ENCODE measurements around the gene SEC24B. TPM values are rescaled to one million over a fixed set of nuclear protein-coding genes. Genes with fewer than 3 reads are reported as not detected.
A peak's percentile ranks its signal among the peaks of the same experiment; 100 is the strongest.

Gene SEC24B
- total RNA-seq, 4 donors from 2014 or later: 20.4 to 38.5 (median 29.1) TPM

- Histone ChIP-seq H3K4me3 (no peak overlapping the region), H3K4me1 (no peaks in the 10 kb centered on the region), H3K9me3 (no peaks in the 10 kb centered on the region), H3K36me3 (no peaks in the 10 kb centered on the region), H3K27ac (no peak overlapping the region), H3K27me3 (no peaks in the 10 kb centered on the region)
- TF ChIP-seq, protein P1, sequence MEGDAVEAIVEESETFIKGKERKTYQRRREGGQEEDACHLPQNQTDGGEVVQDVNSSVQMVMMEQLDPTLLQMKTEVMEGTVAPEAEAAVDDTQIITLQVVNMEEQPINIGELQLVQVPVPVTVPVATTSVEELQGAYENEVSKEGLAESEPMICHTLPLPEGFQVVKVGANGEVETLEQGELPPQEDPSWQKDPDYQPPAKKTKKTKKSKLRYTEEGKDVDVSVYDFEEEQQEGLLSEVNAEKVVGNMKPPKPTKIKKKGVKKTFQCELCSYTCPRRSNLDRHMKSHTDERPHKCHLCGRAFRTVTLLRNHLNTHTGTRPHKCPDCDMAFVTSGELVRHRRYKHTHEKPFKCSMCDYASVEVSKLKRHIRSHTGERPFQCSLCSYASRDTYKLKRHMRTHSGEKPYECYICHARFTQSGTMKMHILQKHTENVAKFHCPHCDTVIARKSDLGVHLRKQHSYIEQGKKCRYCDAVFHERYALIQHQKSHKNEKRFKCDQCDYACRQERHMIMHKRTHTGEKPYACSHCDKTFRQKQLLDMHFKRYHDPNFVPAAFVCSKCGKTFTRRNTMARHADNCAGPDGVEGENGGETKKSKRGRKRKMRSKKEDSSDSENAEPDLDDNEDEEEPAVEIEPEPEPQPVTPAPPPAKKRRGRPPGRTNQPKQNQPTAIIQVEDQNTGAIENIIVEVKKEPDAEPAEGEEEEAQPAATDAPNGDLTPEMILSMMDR (IDR thresholded peaks at IDR 0.05): no peak
- TF ChIP-seq POLR2A (IDR thresholded peaks at IDR 0.05): no peak
- no peak for DNase-seq
- intact Hi-C loops (cut with DNase I): no loop called here
Measured at GRCh38 chr4:109390115-109390768, 43.4 kb upstream of the SEC24B start.

GRCh38 chr4:109395694-109396093, 37.9 kb upstream of the SEC24B start:
- Histone ChIP-seq H3K36me3 (no peaks in the 10 kb centered on the region), H3K27me3 (peaks cover 0 to 4% (median 0%) of the 10 kb centered on the region in 4 donors), H3K27ac (no peak overlapping the region), H3K4me1 (no peaks in the 10 kb centered on the region), H3K4me3 (no peak overlapping the region), H3K9me3 (no peaks in the 10 kb centered on the region)
- TF ChIP-seq, protein P1 (IDR thresholded peaks at IDR 0.05): no peak
- no peak for TF ChIP-seq POLR2A (IDR thresholded peaks at IDR 0.05)
- WGBS, 2 donors: 83% methylated on average over 9 to 10 of the region's 10 CpGs
- DNase-seq: no peak
- intact Hi-C loops (cut with DNase I): no loop called here

DNA sequence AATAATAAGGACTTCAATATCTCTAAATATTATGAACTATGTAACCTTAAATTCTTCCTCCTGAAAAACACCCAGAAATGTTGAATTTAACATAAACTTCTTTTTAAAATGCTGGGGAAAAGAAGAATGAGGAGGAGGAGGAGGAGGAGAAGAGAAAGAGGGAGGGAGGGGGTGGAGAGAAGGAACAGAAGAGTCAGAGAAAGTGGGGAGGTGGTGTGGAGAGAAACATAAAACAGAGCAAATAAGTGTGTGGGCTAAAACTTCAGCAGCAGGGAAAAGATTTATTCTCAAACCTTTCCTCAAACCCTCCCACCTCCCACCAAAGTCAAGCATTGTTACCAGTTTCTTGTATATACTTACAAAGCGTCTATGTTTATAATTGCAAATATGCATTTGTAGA, 34.7 kb upstream of the SEC24B start:
- H3K9me3 ChIP-seq: no peaks in the 10 kb centered on the region
- TF ChIP-seq, protein P1 (IDR thresholded peaks at IDR 0.05): no peak
- no peak for TF ChIP-seq POLR2A (IDR thresholded peaks at IDR 0.05)
- no peaks in the 10 kb centered on the region for H3K36me3 ChIP-seq
- H3K4me3 ChIP-seq: no peak overlapping the region
- no peak overlapping the region for H3K27ac ChIP-seq
- no peaks in the 10 kb centered on the region for H3K4me1 ChIP-seq
- WGBS, 2 donors: 92 to 96% methylated on average over 1 of the region's 1 CpG
- intact Hi-C loops (cut with DNase I): no loop called here
- H3K27me3 ChIP-seq: peaks cover 0 to 4% (median 0%) of the 10 kb centered on the region in 4 donors
- no peak for DNase-seq

DNA sequence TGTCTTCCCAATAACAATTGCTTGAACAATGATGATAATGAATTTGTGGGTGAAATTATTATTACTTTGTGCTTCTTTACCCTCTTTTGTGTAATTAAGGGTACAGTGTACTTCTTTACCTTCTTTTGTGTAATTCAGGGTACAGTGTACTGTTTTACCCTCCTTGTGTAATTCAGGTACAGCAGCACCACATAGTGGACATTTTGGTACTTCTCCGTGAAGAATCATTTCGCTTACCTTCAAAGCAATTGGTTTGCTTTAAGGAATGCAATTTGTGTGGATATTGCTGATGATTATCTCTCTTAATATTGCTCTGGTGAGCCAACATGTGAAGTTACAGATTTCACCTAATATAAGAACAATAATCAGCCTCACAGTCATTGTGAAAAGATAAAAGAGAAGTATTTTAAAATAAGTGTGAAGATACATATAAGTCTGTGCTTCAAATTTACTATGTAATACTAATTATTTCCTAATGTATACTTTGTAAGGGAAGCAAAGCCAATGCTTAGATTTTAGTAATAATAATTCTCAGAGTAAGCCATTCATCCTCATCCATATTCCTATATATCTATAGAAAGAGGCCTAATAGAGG, 27.2 kb upstream of the SEC24B start:
- no peaks in the 10 kb centered on the region for H3K4me1 ChIP-seq
- H3K27ac ChIP-seq: no peak overlapping the region
- no peak overlapping the region for H3K4me3 ChIP-seq
- no peaks in the 10 kb centered on the region for H3K9me3 ChIP-seq
- no peak for DNase-seq
- no peaks in the 10 kb centered on the region for H3K27me3 ChIP-seq
- intact Hi-C loops (cut with DNase I): loop anchor here (10.0 kb wide), 1 partner anchor 572 kb away; no protein-coding TSS in a partner anchor
- WGBS, 2 donors: 7 to 9% methylated on average over 2 of the region's 2 CpGs
- H3K36me3 ChIP-seq: no peaks in the 10 kb centered on the region
- TF ChIP-seq, protein P1 (IDR thresholded peaks at IDR 0.05): peak in 5 of 6 experiments; percentile 22 to 73 (median 54)
- no peak for TF ChIP-seq POLR2A (IDR thresholded peaks at IDR 0.05)

- Histone ChIP-seq H3K36me3 (no peaks in the 10 kb centered on the region), H3K27ac (no peak overlapping the region), H3K9me3 (no peaks in the 10 kb centered on the region), H3K4me3 (no peak overlapping the region), H3K4me1 (peaks cover 0 to 4% (median 0%) of the 10 kb centered on the region in 3 donors), H3K27me3 (no peaks in the 10 kb centered on the region)
- 78 to 84% methylated on average over 2 of the region's 2 CpGs for WGBS, 2 donors
- TF ChIP-seq, protein P1 (IDR thresholded peaks at IDR 0.05): no peak
- no peak for TF ChIP-seq POLR2A (IDR thresholded peaks at IDR 0.05)
- DNase-seq: no peak
- intact Hi-C loops (cut with DNase I): loop anchor here (10.0 kb wide), 1 partner anchor 572 kb away; no protein-coding TSS in a partner anchor
Measured at GRCh38 chr4:109407027-109407737, 26.4 kb upstream of the SEC24B start.

Data from esophagus squamous epithelium (tissue), 5 donors.